HepG2 (cell line): ENCODE results near the gene RAP1GAP2. TPM values are rescaled to one million over a fixed set of nuclear protein-coding genes. Genes with fewer than 3 reads are reported as not detected.

ENCODE experiments used
- ATAC-seq: fragments of 200-7000 bp; cut with Tn5 transposase; 3 replicates; pipeline ENCODE4 v1.9.1; 2020; ENCODE audit warnings: mild to moderate bottlenecking, moderate library complexity
- BruUV-seq: library from RNA; stranded (reverse); fragments of 400-500 nt; replicated peaks from 2 replicates; lab custom pipeline; 2021; lab: Mats Ljungman, UMichigan
- CTCF ChIA-PET: fragments of 300-600 bp; formaldehyde crosslinking; extraction: SDS; loops from one replicate; lab custom pipeline; 2021; ENCODE audit warnings: low total read pairs, inconsistent platforms, low intra/inter-chr PET ratio; lab: Yijun Ruan, JAX
- POLR2A ChIA-PET: fragments of 350-600 bp; sonication (Branson Sonifier 250); formaldehyde crosslinking; loops from one replicate; lab custom pipeline; 2020; ENCODE audit warnings: antibody characterized with exemption, inconsistent platforms; lab: Yijun Ruan, JAX
- DNase-seq: peaks from one replicate; pipeline ENCODE4 v3.0.0-alpha.2; 2015; ENCODE audit warnings: low spot score
- FAIRE-seq: peaks from 3 replicates; lab custom pipeline; 2011; peaks lifted over from hg19 to GRCh38; lab: Jason Lieb, UNC
- H2AFZ ChIP-seq: one replicate; pipeline ENCODE4 v1.6.1; 2011; ENCODE audit warnings: low read length, inconsistent platforms
- H3K27ac ChIP-seq: fragments of 300-600 bp; 3 replicates; pipeline ENCODE4 v1.8.0; 2011; ENCODE audit warnings: mixed run types, mild to moderate bottlenecking, mixed read lengths, low read length, inconsistent platforms; ENCODE audit not compliant: insufficient read depth; ENCODE audit errors: extremely low read length
- H3K27me3 ChIP-seq, 2 experiments: fragments of 200-600 bp in 1 of 2; 2 replicates in 1 of 2; 3 replicates in 1 of 2; pipeline versions ENCODE4 v1.6.0 to v1.8.0; 2011; ENCODE audit warnings: low read length in 2 of 2, mild to moderate bottlenecking in 2 of 2, moderate library complexity in 2 of 2, inconsistent platforms in 1 of 2; ENCODE audit not compliant: insufficient read depth in 2 of 2, control insufficient read depth in 1 of 2
- H3K36me3 ChIP-seq, 2 experiments: fragments of 200-600 bp in 1 of 2; replicated peaks in 1 of 2; 2 replicates in 1 of 2; 3 replicates in 1 of 2; pipeline versions ENCODE4 v1.5.1 to v1.8.0; 2011; ENCODE audit warnings: low read length in 2 of 2, inconsistent platforms in 1 of 2; ENCODE audit not compliant: insufficient read depth in 2 of 2, control insufficient read depth in 1 of 2
- H3K4me1 ChIP-seq: 2 replicates; pipeline ENCODE4 v1.5.1; 2012; ENCODE audit warnings: low read length, inconsistent platforms; ENCODE audit not compliant: insufficient read depth
- H3K4me2 ChIP-seq: 2 replicates; pipeline ENCODE4 v1.6.0; 2011; ENCODE audit warnings: low read depth, low read length, inconsistent platforms
- H3K4me3 ChIP-seq, 3 experiments: fragments of 200-600 bp in 1 of 3; sonication (generic), shearing (Covaris generic) in 1 of 3; replicated peaks in 1 of 3; 2 replicates each; pipeline ENCODE4 v1.5.1; 2011 to 2016; ENCODE audit warnings: low read length in 3 of 3, inconsistent platforms in 2 of 3, low read depth in 2 of 3, mild to moderate bottlenecking in 2 of 3, control low read depth in 1 of 3, mixed read lengths in 1 of 3; ENCODE audit not compliant: insufficient read depth in 1 of 3
- H3K79me2 ChIP-seq: one replicate; pipeline ENCODE4 v1.6.1; 2011; ENCODE audit warnings: low read length, inconsistent platforms; ENCODE audit not compliant: insufficient read depth
- H3K9ac ChIP-seq: 2 replicates; pipeline ENCODE4 v1.6.0; 2011; ENCODE audit warnings: mild to moderate bottlenecking, low read depth, low read length, inconsistent platforms; ENCODE audit not compliant: insufficient read depth
- H3K9me3 ChIP-seq: 2 replicates; pipeline ENCODE4 v1.5.1; 2012; ENCODE audit warnings: mild to moderate bottlenecking, low read length
- H4K20me1 ChIP-seq: 2 replicates; pipeline ENCODE4 v1.6.0; 2011; ENCODE audit warnings: inconsistent platforms, mild to moderate bottlenecking, low read length, moderate library complexity; ENCODE audit not compliant: insufficient read depth
- ATF7-NPFF ChIP-seq: sonication (generic); formaldehyde crosslinking; IDR thresholded peaks from 2 replicates; pipeline ENCODE4 v1.8.1; 2023; ENCODE audit warnings: mild to moderate bottlenecking, low read depth, missing genetic modification reagents, moderate library complexity
- CHCHD3 ChIP-seq: sonication (generic); formaldehyde crosslinking; IDR thresholded peaks from 2 replicates; pipeline ENCODE4 v1.8.0; 2022; ENCODE audit warnings: mild to moderate bottlenecking, missing genetic modification reagents, moderate library complexity
- MLX ChIP-seq: IDR thresholded peaks from 2 replicates; pipeline ENCODE4 v1.6.1; 2016
- PHF20 ChIP-seq: sonication (generic); formaldehyde crosslinking; IDR thresholded peaks from 2 replicates; pipeline ENCODE4 v1.5.0; 2020; ENCODE audit warnings: mild to moderate bottlenecking, missing genetic modification reagents
- RELA ChIP-seq: sonication (generic); formaldehyde crosslinking; IDR thresholded peaks from 2 replicates; pipeline ENCODE4 v1.4.0; 2020; ENCODE audit warnings: missing genetic modification reagents
- ZBED4 ChIP-seq: sonication (generic); formaldehyde crosslinking; IDR thresholded peaks from 2 replicates; pipeline ENCODE4 v1.4.0; 2020; ENCODE audit warnings: missing genetic modification reagents, borderline replicate concordance
- ZBTB1 ChIP-seq: sonication (generic); formaldehyde crosslinking; IDR thresholded peaks from 2 replicates; pipeline ENCODE4 v1.4.0; 2020; ENCODE audit warnings: missing genetic modification reagents, borderline replicate concordance
- ZNF260 ChIP-seq: sonication (generic); formaldehyde crosslinking; IDR thresholded peaks from 2 replicates; pipeline ENCODE4 v1.4.0; 2020; ENCODE audit warnings: missing genetic modification reagents, low read depth, mild to moderate bottlenecking, borderline replicate concordance
- ZNF281 ChIP-seq: sonication (generic); formaldehyde crosslinking; IDR thresholded peaks from 2 replicates; pipeline ENCODE4 v1.4.0; 2020; ENCODE audit warnings: missing genetic modification reagents, borderline replicate concordance
- ZNF614 ChIP-seq: IDR thresholded peaks from 2 replicates; pipeline ENCODE4 v1.6.1; 2018; ENCODE audit warnings: missing biosample characterization, missing genetic modification reagents, inconsistent platforms, borderline replicate concordance
- WGBS: methylation state at CpG from one replicate; pipeline ENCODE4 v1.1.6; 2017; ENCODE audit warnings: low lambda C conversion rate; 5-methylcytosine and 5-hydroxymethylcytosine counted together
- in situ Hi-C: cut with HindIII; loops from 2 replicates; pipeline ENCODE4 v1.10.0; 2017; ENCODE audit warnings: low pct_unique_long_range_greater_than_20kb; ENCODE audit not compliant: extremely low pct_ligation_motif_present
- intact Hi-C: fragments of 100-400 bp; cut with micrococcal nuclease; formaldehyde crosslinking; loops from one replicate; pipeline ENCODE4 v1.10.0; 2022; ENCODE audit not compliant: unreplicated experiment
- polyA plus RNA-seq, 8 experiments: library from polyadenylated mRNA; depleted of rRNA in 3 of 8; stranded (reverse) in 7 of 8; unstranded in 1 of 8; fragments of >200 nt; fragmentation: Illumina TruSeq in 4 of 8; extraction: Trizol in 4 of 8; gene quantifications; 2 replicates each; pipeline versions ENCODE4 v1.2.1 to v1.2.3, GENCODE V29; 2011 to 2016; ENCODE audit warnings: low read depth in 4 of 8, missing spikeins in 1 of 8, mixed read lengths in 1 of 8; ENCODE audit not compliant: insufficient read depth in 1 of 8
- total RNA-seq, 5 experiments: library from RNA; depleted of rRNA; stranded (reverse); fragments of >200 nt; fragmentation: Illumina TruSeq; extraction: Trizol; gene quantifications; 2 replicates each; pipeline ENCODE4 v1.2.3, GENCODE V29; 2016; ENCODE audit warnings: low read depth in 1 of 5

RAP1GAP2 gene
- total and polyA plus RNA-seq, 2 of the 13 experiments (the other 11 are each of a cell fraction or from before 2014, with no cell fraction given) = 10.9 to 12.0 TPM

- TF ChIP-seq ATF7-NPFF (CRISPR knock-in tag) = no peak
These were observed 135.6 kb downstream of the RAP1GAP2 start (continued) for GRCh38 chr17:2931876-2932275.

- Histone ChIP-seq H3K9me3 (no peaks in the 10 kb centered on the region), H3K4me3 (no peak overlapping the region), H3K4me2 (no peak overlapping the region), H3K9ac (no peak overlapping the region), H3K36me3 (no peaks in the 10 kb centered on the region), H2AFZ (no peak overlapping the region), H3K4me1 (peaks cover 12% of the 10 kb centered on the region), H4K20me1 (no peaks in the 10 kb centered on the region), H3K27me3 (no peaks in the 10 kb centered on the region), H3K79me2 (no peaks in the 10 kb centered on the region), H3K27ac (no peak overlapping the region)
- in situ Hi-C loops = no loop called here
- ATAC-seq = no peak
- DNase-seq = no peak
- FAIRE-seq = no peak
- TF ChIP-seq ZBTB1 (CRISPR knock-in tag) = no peak
- no peak for TF ChIP-seq RELA
- TF ChIP-seq CHCHD3 (CRISPR knock-in tag) = no peak
- no peak for TF ChIP-seq PHF20 (CRISPR knock-in tag)
- no peak for TF ChIP-seq MLX (CRISPR knock-in tag)
- 79% methylated on average over 11 of the region's 12 CpGs for WGBS
- CTCF ChIA-PET = no interaction called here
- intact Hi-C loops = no loop called here
- no TSS peak for BruUV-seq
- POLR2A ChIA-PET = no interaction called here
These were observed 136.7 kb downstream of the RAP1GAP2 start for GRCh38 chr17:2932946-2933345.

GRCh38 chr17:2933606-2934005 lies 137.4 kb downstream of the RAP1GAP2 start:
- CTCF ChIA-PET = no interaction called here
- no peak for TF ChIP-seq ZNF281
- no peak for TF ChIP-seq ZBED4
- no peak for TF ChIP-seq ZNF614 (CRISPR knock-in tag)
- TF ChIP-seq ZNF260 (CRISPR knock-in tag) = no peak
- TF ChIP-seq, all 625 proteins: peak for 0
- Histone ChIP-seq H3K4me2 (no peak overlapping the region), H3K4me1 (peaks cover 12% of the 10 kb centered on the region), H3K36me3 (no peaks in the 10 kb centered on the region), H3K9me3 (no peaks in the 10 kb centered on the region), H3K79me2 (no peaks in the 10 kb centered on the region), H3K27me3 (no peaks in the 10 kb centered on the region), H3K27ac (no peak overlapping the region), H3K9ac (no peak overlapping the region), H4K20me1 (no peaks in the 10 kb centered on the region), H2AFZ (no peak overlapping the region), H3K4me3 (no peak overlapping the region)
- intact Hi-C loops (no loop called here), in situ Hi-C loops (no loop called here)
- FAIRE-seq (no peak), DNase-seq (no peak), ATAC-seq (no peak)
- no TSS peak for BruUV-seq
- POLR2A ChIA-PET = no interaction called here
- 79% methylated on average over 8 of the region's 11 CpGs for WGBS
